Tibial nerve (tissue), 3 donors: Measurements from ENCODE around the gene NOS2.

Source experiments
- POLR2A ChIP-seq, 2 donors: fragments of 450-650 bp; IDR thresholded peaks; one replicate each; pipeline ENCODE4 v1.6.1; 2017; ENCODE audit warnings: antibody characterized with exemption in 2 of 2, mild to moderate bottlenecking in 2 of 2, moderate library complexity in 2 of 2
- TF ChIP-seq, protein P1 (sequence below), 5 experiments: fragments of 200-600 bp in 3 of 5; fragments of 450-650 bp in 2 of 5; sonication (generic) in 3 of 5; IDR thresholded peaks; one replicate each; pipeline ENCODE4 v1.5.1; 2016 to 2019; ENCODE audit warnings: antibody characterized with exemption in 5 of 5, mild to moderate bottlenecking in 3 of 5, moderate library complexity in 2 of 5

DNA sequence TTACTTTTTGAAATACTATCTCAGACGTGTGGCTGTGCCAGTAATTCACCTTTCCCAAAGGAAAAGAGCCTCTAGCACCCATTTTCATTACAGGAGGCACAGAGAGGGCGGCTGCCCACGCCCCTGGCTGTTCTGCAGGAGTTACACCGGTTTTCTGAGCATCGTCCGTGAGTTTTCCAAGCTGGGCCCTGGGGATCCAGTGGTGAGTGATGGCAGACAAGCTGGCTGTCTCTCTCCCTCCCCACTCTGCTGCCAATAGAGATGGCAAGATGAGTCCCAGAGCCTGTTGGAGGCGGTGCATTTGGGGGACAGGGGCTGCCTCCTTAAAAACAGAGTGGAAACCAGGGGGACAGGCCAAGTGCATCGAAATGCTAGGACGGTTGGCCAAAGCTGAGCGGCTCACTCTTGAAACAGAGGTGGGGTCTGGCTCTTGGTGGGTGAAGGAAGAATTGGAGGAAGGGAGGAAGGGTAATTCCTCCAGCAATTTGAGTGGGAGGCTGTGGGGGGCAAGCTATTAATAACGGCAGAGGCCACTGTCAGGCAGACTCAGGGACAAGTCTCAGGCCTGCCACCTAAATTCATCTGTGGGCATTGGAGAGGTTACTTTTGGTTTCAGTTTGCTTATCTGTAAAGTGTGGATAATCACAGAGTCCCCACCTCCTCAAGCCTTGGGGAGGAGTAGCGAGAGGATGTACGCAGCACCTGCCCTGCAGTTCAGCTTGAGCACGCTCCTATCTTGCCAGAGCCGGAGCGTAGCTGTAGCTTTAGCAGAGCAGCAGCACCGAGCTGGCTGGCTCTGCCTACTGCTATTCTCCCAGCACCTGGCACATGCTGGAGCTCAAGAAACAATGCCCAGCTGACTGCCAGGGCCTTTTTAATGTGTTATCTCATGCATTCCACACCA is 7.5 kb upstream of the NOS2 start:
- TF ChIP-seq, protein P1, sequence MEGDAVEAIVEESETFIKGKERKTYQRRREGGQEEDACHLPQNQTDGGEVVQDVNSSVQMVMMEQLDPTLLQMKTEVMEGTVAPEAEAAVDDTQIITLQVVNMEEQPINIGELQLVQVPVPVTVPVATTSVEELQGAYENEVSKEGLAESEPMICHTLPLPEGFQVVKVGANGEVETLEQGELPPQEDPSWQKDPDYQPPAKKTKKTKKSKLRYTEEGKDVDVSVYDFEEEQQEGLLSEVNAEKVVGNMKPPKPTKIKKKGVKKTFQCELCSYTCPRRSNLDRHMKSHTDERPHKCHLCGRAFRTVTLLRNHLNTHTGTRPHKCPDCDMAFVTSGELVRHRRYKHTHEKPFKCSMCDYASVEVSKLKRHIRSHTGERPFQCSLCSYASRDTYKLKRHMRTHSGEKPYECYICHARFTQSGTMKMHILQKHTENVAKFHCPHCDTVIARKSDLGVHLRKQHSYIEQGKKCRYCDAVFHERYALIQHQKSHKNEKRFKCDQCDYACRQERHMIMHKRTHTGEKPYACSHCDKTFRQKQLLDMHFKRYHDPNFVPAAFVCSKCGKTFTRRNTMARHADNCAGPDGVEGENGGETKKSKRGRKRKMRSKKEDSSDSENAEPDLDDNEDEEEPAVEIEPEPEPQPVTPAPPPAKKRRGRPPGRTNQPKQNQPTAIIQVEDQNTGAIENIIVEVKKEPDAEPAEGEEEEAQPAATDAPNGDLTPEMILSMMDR (IDR thresholded peaks at IDR 0.05), result no peak
- no peak for TF ChIP-seq POLR2A (IDR thresholded peaks at IDR 0.05)
